RWPE2 (cell line): Measurements from ENCODE around the gene CEP104.

ENCODE experiments used
- ATAC-seq: fragments of 200-7000 bp; cut with Tn5 transposase; 3 replicates; pipeline ENCODE4 v1.9.1; 2021; ENCODE audit warnings: low read depth
- DNase-seq: peaks from one replicate; pipeline ENCODE4 v3.0.0-alpha.2; 2020; ENCODE audit warnings: low spot score
- H3K27ac ChIP-seq: fragments of 450-650 bp; 2 replicates; pipeline ENCODE4 v1.5.1; 2017; ENCODE audit warnings: mild to moderate bottlenecking; ENCODE audit not compliant: poor library complexity, severe bottlenecking
- H3K27me3 ChIP-seq: fragments of 250-450 bp; sonication (Bioruptor Pico); 2 replicates; pipeline ENCODE4 v1.5.1; 2021; ENCODE audit warnings: mild to moderate bottlenecking, moderate library complexity; ENCODE audit not compliant: insufficient read depth, poor library complexity, severe bottlenecking
- H3K36me3 ChIP-seq: fragments of 250-450 bp; sonication (Bioruptor Pico); 2 replicates; pipeline ENCODE4 v1.5.1; 2020; ENCODE audit warnings: low read depth, mild to moderate bottlenecking, moderate library complexity
- H3K4me1 ChIP-seq: fragments of 250-450 bp; sonication (Bioruptor Pico); 2 replicates; pipeline ENCODE4 v1.5.1; 2021; ENCODE audit warnings: mild to moderate bottlenecking, moderate library complexity; ENCODE audit not compliant: insufficient read depth, poor library complexity, severe bottlenecking
- H3K4me3 ChIP-seq: fragments of 250-450 bp; sonication (Bioruptor Pico); 2 replicates; pipeline ENCODE4 v1.5.1; 2021; ENCODE audit warnings: mild to moderate bottlenecking, moderate library complexity; ENCODE audit not compliant: severe bottlenecking
- H3K9me3 ChIP-seq: fragments of 250-450 bp; sonication (Bioruptor Pico); 2 replicates; pipeline ENCODE4 v1.5.1; 2021; ENCODE audit warnings: mild to moderate bottlenecking, moderate library complexity; ENCODE audit not compliant: severe bottlenecking
- TF ChIP-seq, protein P1 (sequence below): fragments of 450-650 bp; IDR thresholded peaks from one replicate; pipeline ENCODE4 v1.5.1; 2017; ENCODE audit warnings: mild to moderate bottlenecking, moderate library complexity; ENCODE audit not compliant: poor library complexity, severe bottlenecking

The CEP104 gene

DNA sequence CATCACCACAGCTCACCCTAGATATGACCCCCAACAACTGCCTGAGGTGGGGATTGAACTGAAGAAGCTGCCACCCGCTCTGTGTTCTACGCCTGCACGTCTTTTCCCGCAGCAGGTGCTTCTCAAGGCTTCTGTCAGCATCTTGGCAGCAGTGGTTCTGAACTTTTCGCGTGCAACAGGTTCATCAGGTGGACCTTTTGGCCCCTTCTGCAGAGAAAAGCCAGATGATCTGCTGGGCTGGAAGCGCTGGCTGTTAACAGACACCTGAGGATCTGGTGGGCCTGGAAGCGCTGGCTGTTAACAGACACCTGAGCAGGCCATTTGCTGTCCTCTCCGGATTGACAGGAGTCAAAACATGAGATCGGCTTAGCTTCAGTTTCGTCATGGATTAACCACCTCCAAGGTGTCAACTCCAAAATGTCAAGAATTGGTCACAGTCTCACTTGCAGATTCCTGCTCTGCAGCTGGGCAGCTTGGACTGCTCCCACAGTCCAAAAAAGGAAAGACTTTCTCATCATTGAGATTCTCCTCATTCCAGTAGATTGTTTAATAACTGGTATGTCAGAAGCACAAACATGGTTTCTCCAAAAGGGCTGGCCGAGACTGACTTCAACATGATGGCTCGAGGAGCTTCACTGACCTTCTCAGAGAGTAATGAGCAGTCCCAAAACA lies 38.4 kb upstream of the CEP104 start:
- TF ChIP-seq, protein P1, sequence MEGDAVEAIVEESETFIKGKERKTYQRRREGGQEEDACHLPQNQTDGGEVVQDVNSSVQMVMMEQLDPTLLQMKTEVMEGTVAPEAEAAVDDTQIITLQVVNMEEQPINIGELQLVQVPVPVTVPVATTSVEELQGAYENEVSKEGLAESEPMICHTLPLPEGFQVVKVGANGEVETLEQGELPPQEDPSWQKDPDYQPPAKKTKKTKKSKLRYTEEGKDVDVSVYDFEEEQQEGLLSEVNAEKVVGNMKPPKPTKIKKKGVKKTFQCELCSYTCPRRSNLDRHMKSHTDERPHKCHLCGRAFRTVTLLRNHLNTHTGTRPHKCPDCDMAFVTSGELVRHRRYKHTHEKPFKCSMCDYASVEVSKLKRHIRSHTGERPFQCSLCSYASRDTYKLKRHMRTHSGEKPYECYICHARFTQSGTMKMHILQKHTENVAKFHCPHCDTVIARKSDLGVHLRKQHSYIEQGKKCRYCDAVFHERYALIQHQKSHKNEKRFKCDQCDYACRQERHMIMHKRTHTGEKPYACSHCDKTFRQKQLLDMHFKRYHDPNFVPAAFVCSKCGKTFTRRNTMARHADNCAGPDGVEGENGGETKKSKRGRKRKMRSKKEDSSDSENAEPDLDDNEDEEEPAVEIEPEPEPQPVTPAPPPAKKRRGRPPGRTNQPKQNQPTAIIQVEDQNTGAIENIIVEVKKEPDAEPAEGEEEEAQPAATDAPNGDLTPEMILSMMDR = no peak

DNA sequence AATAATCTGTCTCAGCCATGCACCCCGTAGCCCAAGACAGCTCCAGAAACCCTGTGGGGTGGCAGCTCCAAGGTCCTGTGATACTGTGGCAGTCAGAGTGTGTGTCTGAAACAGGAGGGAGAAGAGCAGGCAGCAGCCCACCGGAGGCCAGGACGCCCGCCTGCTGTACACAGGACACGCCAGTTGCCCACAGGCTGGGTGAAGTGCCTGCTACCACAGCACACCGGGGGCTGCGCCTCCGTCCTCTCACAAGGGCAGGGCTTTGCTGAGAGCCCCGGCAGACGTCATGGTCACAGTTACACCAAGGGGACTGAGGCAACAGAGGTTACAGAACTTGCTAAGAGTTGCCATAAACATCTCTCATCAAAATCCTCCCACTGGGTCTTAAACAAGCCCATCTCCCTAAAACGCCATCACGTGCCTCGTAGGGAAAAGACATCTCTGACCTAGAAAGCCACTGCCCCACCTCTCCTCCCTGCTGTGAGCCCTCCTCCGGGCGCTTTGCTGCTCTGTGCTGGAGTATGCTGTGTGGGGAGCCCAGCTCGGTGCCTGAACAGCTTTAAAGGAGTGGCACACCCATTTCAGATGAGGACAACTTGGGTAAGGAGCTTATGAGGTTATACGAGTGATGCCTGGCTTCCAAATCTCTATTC lies 37.7 kb upstream of the CEP104 start:
- no peak overlapping the region for H3K4me3 ChIP-seq
- H3K27ac ChIP-seq = no peak overlapping the region
- peaks cover 15% of the 10 kb centered on the region for H3K9me3 ChIP-seq
- ATAC-seq = no peak
- H3K4me1 ChIP-seq = no peaks in the 10 kb centered on the region
- no peak for DNase-seq
- peaks cover 37% of the 10 kb centered on the region for H3K36me3 ChIP-seq
- TF ChIP-seq, protein P1 = no peak
- H3K27me3 ChIP-seq = no peaks in the 10 kb centered on the region

More for the DNA sequence above, 38.4 kb upstream of the CEP104 start:
- Histone ChIP-seq H3K9me3 (peaks cover 15% of the 10 kb centered on the region), H3K4me3 (no peak overlapping the region), H3K4me1 (no peaks in the 10 kb centered on the region), H3K27ac (no peak overlapping the region), H3K36me3 (peaks cover 30% of the 10 kb centered on the region), H3K27me3 (no peaks in the 10 kb centered on the region)
- DNase-seq (no peak), ATAC-seq (no peak)

DNA sequence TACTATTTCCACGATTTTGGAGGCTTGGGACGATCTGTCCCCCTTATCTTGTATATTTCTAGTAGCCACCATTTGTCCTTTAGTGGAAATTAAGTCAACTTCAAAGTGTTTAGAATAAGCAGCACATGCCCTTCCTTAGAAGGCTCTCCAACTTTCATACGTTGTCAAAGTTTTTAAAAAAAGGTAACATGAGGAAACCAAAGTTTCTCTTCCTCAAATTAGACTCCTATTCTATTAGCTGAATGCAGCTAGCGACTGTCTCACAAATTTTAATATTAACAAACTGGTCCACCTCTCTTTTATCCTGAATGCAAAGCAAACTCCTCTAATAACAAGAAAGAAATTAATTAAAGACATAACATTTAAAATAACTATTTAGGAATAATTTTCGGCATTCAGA lies 36.2 kb upstream of the CEP104 start:
- TF ChIP-seq, protein P1 = no peak

DNA sequence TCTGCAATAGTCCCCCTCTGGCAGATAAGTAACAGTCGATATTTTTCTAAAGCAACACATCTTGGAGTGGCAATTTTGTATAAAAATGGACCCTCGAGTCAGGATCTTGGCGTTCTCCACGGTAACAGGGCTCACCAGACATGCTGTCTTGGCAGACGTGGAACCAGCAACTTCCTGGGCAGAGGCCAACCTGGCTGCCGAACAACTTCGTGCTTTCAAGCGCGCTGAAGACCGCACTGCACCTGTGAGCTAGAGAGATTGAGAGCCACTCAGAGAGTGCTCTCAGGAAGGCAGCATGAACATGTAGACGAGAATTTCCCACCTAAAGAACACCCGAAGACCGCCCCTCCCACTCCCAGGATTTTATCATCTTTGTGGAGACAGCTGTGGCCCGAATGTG lies 35.7 kb upstream of the CEP104 start:
- ATAC-seq (no peak), DNase-seq (no peak)
- TF ChIP-seq, protein P1 = no peak
- peaks cover under 1% of the 10 kb centered on the region for H3K9me3 ChIP-seq
- H3K36me3 ChIP-seq = peaks cover 39% of the 10 kb centered on the region
- H3K27ac ChIP-seq = no peak overlapping the region
- H3K4me1 ChIP-seq = no peaks in the 10 kb centered on the region
- H3K4me3 ChIP-seq = no peak overlapping the region
- no peaks in the 10 kb centered on the region for H3K27me3 ChIP-seq

More for the DNA sequence above, 36.2 kb upstream of the CEP104 start:
- Histone ChIP-seq H3K36me3 (peaks cover 39% of the 10 kb centered on the region), H3K27me3 (no peaks in the 10 kb centered on the region), H3K9me3 (peaks cover 5% of the 10 kb centered on the region), H3K4me3 (no peak overlapping the region), H3K4me1 (no peaks in the 10 kb centered on the region), H3K27ac (no peak overlapping the region)
- ATAC-seq (no peak), DNase-seq (no peak)
